Measurements from ENCODE around the gene RFLNA. TPM values are rescaled to one million over a fixed set of nuclear protein-coding genes. Genes with fewer than 3 reads are reported as not detected.

The RFLNA gene
- total RNA-seq, 1 donor from 2014 or later, result 20.8 TPM

DNA sequence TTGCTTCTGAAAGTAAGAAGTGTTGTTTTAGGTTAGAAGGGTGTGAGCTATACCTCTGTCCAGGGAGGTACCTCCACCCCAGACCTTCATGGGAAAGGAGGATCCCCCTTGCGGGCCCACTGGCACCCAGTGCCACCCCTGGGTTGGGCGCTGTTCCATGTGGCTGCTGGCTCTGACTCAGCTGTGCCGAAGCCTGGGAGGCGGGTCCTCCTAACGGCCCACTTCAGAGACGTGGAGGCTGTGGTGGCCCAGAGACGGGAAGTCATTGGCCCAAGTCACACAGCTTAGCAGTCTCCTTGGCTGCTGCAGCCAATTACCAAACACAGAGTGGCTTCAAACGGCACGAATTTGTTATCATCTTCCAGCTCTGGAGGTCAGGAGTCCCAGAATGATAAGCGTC lies 10.2 kb downstream of the RFLNA start:
- H3K9me3 Mint-ChIP-seq (ENCODE audit: low read depth), result no peaks in the 10 kb centered on the region
- H3K4me3 Mint-ChIP-seq (ENCODE audit: low read depth), result no peak overlapping the region
- no peak for DNase-seq (ENCODE audit: low spot score, unreplicated experiment)
- H3K27ac Mint-ChIP-seq, result no peak overlapping the region
- peaks cover 6% of the 10 kb centered on the region for H3K27me3 Mint-ChIP-seq
- H3K4me1 Mint-ChIP-seq (ENCODE audit: low read depth), result peaks cover 1% of the 10 kb centered on the region
- no peak for TF ChIP-seq CTCF (IDR thresholded peaks at IDR 0.05; ENCODE audit: unreplicated experiment)
- peaks cover 5% of the 10 kb centered on the region for H3K36me3 Mint-ChIP-seq (ENCODE audit: insufficient read depth)

DNA sequence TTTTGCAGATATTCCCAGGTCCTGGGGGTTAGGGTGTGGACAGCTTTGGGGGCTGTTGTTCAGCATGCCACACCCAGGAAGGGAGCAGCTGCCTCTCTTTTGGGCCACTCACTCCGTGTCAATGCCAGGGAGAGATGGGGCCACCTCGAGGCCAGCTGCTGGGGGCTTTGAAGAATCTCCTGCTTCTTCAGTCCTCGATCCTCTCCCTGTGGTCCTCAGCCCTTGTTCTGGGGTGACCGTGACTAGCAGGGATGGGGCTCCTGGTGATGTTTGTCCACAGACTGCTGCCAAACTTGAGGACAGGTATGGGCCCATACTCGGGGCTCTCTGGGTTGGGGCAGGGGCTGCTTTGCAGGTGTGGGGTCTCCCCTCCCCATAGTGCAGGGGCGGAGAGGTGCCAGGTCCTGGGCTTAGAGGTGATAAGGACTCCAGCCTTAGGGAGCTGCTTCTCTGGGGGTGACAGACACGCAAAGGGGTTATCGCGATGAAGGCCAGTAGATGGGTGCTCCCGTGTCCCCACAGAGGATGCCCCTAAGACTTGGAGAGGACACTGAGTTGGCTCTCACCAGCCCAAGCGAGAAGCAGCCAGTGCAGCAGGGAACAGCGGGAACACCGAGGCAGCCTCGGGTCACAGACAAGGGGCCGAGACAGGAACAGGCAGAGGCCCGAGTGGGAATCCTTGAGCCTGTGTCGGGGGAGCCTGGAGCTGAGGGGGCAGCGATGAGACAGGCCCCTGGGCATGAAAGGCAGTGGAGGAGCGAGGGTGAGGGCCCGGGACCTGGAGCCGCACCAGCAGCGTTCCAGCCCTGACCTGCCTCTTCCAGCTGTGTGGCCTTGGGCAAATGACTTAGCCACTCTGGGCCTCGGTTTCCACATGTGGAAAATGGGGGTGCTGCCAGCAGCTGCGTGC lies 11.1 kb downstream of the RFLNA start:
- Mint-ChIP-seq H3K4me1 (ENCODE audit: low read depth) (peaks cover 1% of the 10 kb centered on the region), H3K27ac (no peak overlapping the region), H3K4me3 (ENCODE audit: low read depth) (no peak overlapping the region), H3K9me3 (ENCODE audit: low read depth) (no peaks in the 10 kb centered on the region), H3K36me3 (ENCODE audit: insufficient read depth) (peaks cover 5% of the 10 kb centered on the region), H3K27me3 (peaks cover 3% of the 10 kb centered on the region)
- TF ChIP-seq CTCF (IDR thresholded peaks at IDR 0.05; ENCODE audit: unreplicated experiment), result no peak
- DNase-seq (ENCODE audit: low spot score, unreplicated experiment), result no peak

DNA sequence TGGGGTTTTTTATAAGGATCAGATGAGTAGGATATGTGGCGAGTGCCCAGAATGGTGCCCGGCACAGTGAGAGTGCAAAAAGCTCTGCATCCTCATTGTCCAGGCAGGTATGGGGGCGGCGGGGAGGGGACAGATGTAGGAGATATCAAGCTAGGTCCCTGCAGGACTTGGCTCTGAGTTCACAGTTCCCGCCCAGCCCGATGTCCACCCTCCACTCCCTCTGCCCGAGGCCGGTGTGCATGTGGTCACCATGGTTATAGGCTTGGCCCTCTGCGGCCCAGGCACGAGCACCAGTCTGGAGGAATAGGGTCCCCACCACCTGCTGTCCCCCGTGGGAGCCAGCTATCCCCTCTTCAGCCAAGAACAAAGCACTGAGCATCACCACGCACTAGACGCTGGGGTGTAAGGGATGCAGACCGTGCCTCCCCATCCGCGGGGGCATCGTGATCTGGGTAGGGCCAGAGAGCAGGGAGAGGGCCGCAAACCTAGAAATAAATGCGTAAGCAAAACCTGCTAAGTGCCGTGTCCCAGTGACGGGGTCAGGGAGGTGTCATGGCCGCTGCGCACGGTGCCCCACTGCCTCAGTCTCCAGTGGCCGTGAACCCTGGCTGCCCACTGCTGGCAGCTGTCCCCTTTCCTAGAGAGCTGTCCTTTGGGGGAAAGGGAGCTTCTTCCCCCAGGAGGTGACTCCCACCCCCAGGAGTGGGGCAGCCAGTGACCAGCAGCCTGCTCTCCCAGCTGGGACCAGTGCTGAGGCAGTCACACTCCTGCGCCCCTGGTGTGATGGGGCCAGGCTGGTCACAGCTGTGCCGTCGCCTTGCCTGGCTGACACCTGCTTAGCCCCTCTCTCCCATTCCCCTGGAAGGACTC lies 12.0 kb downstream of the RFLNA start:
- no peaks in the 10 kb centered on the region for H3K9me3 Mint-ChIP-seq (ENCODE audit: low read depth)
- no peak for DNase-seq (ENCODE audit: low spot score, unreplicated experiment)
- TF ChIP-seq CTCF (IDR thresholded peaks at IDR 0.05; ENCODE audit: unreplicated experiment), result no peak
- peaks cover 5% of the 10 kb centered on the region for H3K36me3 Mint-ChIP-seq (ENCODE audit: insufficient read depth)
- no peak overlapping the region for H3K27ac Mint-ChIP-seq
- no peaks in the 10 kb centered on the region for H3K4me1 Mint-ChIP-seq (ENCODE audit: low read depth)
- H3K27me3 Mint-ChIP-seq, result peaks cover 3% of the 10 kb centered on the region
- no peak overlapping the region for H3K4me3 Mint-ChIP-seq (ENCODE audit: low read depth)

DNA sequence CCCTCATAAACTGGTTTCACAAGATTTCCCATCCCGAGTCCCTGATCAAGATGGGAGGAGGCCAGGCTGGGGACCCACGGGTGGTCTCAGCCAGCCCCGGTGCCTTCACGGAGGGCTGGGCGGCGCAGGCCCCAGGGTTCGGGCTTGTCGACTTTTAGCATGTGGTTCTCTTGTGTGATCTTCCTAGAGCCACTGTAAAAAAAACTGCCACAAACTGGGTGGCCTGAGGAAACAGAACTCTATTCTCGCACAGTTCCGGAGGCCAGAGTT lies 12.6 kb downstream of the RFLNA start:
- no peak for TF ChIP-seq CTCF (IDR thresholded peaks at IDR 0.05; ENCODE audit: unreplicated experiment)
- Mint-ChIP-seq H3K9me3 (ENCODE audit: low read depth) (no peaks in the 10 kb centered on the region), H3K27ac (no peak overlapping the region), H3K4me3 (ENCODE audit: low read depth) (no peak overlapping the region), H3K27me3 (peaks cover 3% of the 10 kb centered on the region), H3K4me1 (ENCODE audit: low read depth) (no peaks in the 10 kb centered on the region), H3K36me3 (ENCODE audit: insufficient read depth) (peaks cover 5% of the 10 kb centered on the region)
- no peak for DNase-seq (ENCODE audit: low spot score, unreplicated experiment)

- H3K36me3 Mint-ChIP-seq (ENCODE audit: insufficient read depth), result peaks cover 7% of the 10 kb centered on the region
- H3K4me3 Mint-ChIP-seq (ENCODE audit: low read depth), result no peak overlapping the region
- no peaks in the 10 kb centered on the region for H3K9me3 Mint-ChIP-seq (ENCODE audit: low read depth)
- no peak for DNase-seq (ENCODE audit: low spot score, unreplicated experiment)
- H3K27ac Mint-ChIP-seq, result no peak overlapping the region
- no peaks in the 10 kb centered on the region for H3K4me1 Mint-ChIP-seq (ENCODE audit: low read depth)
- H3K27me3 Mint-ChIP-seq, result peaks cover 5% of the 10 kb centered on the region
- no peak for TF ChIP-seq CTCF (IDR thresholded peaks at IDR 0.05; ENCODE audit: unreplicated experiment)
Measured at GRCh38 chr12:124308741-124309140, 13.8 kb downstream of the RFLNA start.
